Calu3 (cell line): Measurements from ENCODE around the gene NPTX2. TPM values are rescaled to one million over a fixed set of nuclear protein-coding genes. Genes with fewer than 3 reads are reported as not detected.

ENCODE experiments used
- BruUV-seq: library from RNA; stranded (reverse); fragments of 400-500 nt; replicated peaks from 2 replicates; lab custom pipeline; 2021; lab: Mats Ljungman, UMichigan
- CTCF ChIA-PET: fragments of 300-600 bp; sonication (Branson Sonifier 250); formaldehyde crosslinking; loops from one replicate; lab custom pipeline; 2022; ENCODE audit warnings: antibody characterized with exemption; lab: Charles Lee
- DNase-seq: peaks from one replicate; pipeline ENCODE4 v3.0.0; 2022
- H3K27ac Mint-ChIP-seq: one replicate; pipeline ENCODE4 v1.8.0; 2022; ENCODE audit warnings: mixed read lengths; ENCODE audit not compliant: unreplicated experiment
- H3K27me3 Mint-ChIP-seq: one replicate; pipeline ENCODE4 v1.8.0; 2022; ENCODE audit warnings: mixed read lengths; ENCODE audit not compliant: unreplicated experiment
- H3K36me3 Mint-ChIP-seq: one replicate; pipeline ENCODE4 v1.8.0; 2022; ENCODE audit warnings: mild to moderate bottlenecking, moderate library complexity, mixed read lengths; ENCODE audit not compliant: insufficient read depth, unreplicated experiment
- H3K4me1 Mint-ChIP-seq: one replicate; pipeline ENCODE4 v1.8.0; 2022; ENCODE audit warnings: mild to moderate bottlenecking, low read depth, mixed read lengths; ENCODE audit not compliant: unreplicated experiment
- H3K4me3 Mint-ChIP-seq: one replicate; pipeline ENCODE4 v1.8.0; 2022; ENCODE audit warnings: mild to moderate bottlenecking, low read depth, moderate library complexity, mixed read lengths; ENCODE audit not compliant: unreplicated experiment
- H3K9me3 Mint-ChIP-seq: one replicate; pipeline ENCODE4 v1.8.0; 2022; ENCODE audit warnings: low read depth, mixed read lengths; ENCODE audit not compliant: unreplicated experiment
- CTCF ChIP-seq: fragments of 200-600 bp; IDR thresholded peaks from one replicate; pipeline ENCODE4 v1.8.0; 2022; ENCODE audit warnings: antibody characterized with exemption; ENCODE audit not compliant: unreplicated experiment
- intact Hi-C: fragments of 100-400 bp; cut with micrococcal nuclease; formaldehyde crosslinking; loops from one replicate; pipeline ENCODE4 v1.10.0; 2022; ENCODE audit not compliant: unreplicated experiment
- total RNA-seq: library from RNA; stranded (reverse); gene quantifications from 2 replicates; pipeline ENCODE4 v1.2.3, GENCODE V29; 2022

Gene NPTX2
- total RNA-seq, 1 experiment from 2014 or later: not detected

DNA sequence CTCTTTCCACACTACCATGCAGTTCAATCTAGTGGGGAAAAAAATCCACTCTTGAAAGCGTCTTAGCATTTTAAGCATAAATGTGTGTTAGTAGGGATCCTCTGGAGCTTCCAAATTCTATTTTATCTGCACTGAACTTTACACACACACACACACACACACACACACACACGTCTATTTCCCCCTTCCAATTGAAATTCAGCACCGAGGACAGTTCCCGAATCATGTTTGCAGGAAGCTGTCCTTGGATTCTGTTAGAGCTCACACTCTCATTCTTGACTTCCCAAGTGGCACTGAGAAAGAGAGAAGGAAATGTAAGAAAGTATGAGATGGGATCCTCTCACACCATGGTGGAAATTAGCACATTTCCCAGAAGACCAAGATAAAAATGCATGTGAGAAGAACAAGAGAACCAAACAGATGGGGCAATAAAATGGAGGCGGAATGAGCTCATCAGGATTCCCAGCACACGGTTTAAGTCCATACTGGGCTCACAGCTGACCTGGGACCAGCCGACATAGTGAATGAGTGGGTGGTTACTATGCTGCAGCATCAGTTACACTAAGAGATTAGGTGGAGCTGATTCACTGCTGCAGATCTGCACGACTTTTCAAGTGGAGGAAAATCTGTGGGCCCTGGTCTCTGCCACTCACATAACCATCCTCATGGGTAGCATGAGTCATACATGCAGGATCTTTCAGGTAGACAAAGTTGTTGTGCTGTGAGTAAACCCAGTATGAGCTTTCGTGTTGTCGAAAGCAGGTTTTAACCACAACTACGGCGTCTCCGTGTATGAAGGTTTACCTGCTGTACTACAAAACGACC is 3.3 kb upstream of the NPTX2 start:
- CTCF ChIA-PET: interaction anchor here (0.5 to 0.7 kb wide), 2 partner anchors 23 to 1845 kb away, joined by 3 to 6 read pairs; no protein-coding TSS in a partner anchor
- Mint-ChIP-seq H3K4me1 (no peaks in the 10 kb centered on the region), H3K36me3 (no peaks in the 10 kb centered on the region), H3K27ac (no peak overlapping the region), H3K4me3 (no peak overlapping the region), H3K27me3 (peaks cover 69% of the 10 kb centered on the region), H3K9me3 (no peaks in the 10 kb centered on the region)
- TF ChIP-seq CTCF: no peak
- intact Hi-C loops: no loop called here
- DNase-seq: peak; percentile 5
- BruUV-seq: no TSS peak

GRCh38 chr7:98616381-98617050 is 569 bp upstream of the NPTX2 start:
- TF ChIP-seq CTCF: no peak
- Mint-ChIP-seq H3K27me3 (peaks cover 69% of the 10 kb centered on the region), H3K4me1 (no peaks in the 10 kb centered on the region), H3K36me3 (no peaks in the 10 kb centered on the region), H3K9me3 (no peaks in the 10 kb centered on the region), H3K27ac (no peak overlapping the region), H3K4me3 (no peak overlapping the region)
- intact Hi-C loops: no loop called here
- DNase-seq: no peak
- BruUV-seq: no TSS peak
- CTCF ChIA-PET: no interaction called here

GRCh38 chr7:98617960-98618418 is 904 bp downstream of the NPTX2 start:
- no TSS peak for BruUV-seq
- Mint-ChIP-seq H3K4me1 (no peaks in the 10 kb centered on the region), H3K27me3 (peaks cover 78% of the 10 kb centered on the region), H3K36me3 (no peaks in the 10 kb centered on the region), H3K9me3 (no peaks in the 10 kb centered on the region), H3K27ac (no peak overlapping the region), H3K4me3 (no peak overlapping the region)
- TF ChIP-seq CTCF: no peak
- intact Hi-C loops: no loop called here
- DNase-seq: no peak
- CTCF ChIA-PET: no interaction called here

DNA sequence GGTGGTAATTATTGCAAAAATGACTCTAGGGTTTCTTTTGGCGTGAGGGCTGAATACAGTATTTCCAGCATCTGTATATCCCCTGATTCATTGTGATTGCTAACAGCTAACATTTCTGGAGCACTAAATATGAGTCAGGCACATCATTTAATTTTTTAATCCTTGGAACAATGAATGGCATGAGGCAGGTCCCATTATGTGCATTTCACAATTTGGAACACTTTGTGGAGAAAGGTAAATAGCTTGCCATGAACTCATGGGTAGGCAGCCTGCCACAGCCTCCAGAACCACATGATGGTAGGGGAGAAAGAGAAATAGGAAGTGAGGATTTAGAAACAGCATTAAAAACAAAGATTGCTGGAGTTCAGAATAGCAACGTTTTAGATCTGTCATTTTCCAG is 1.7 kb downstream of the NPTX2 start:
- CTCF ChIA-PET: no interaction called here
- Mint-ChIP-seq H3K9me3 (no peaks in the 10 kb centered on the region), H3K27ac (no peak overlapping the region), H3K36me3 (no peaks in the 10 kb centered on the region), H3K4me1 (no peaks in the 10 kb centered on the region), H3K27me3 (peaks cover 77% of the 10 kb centered on the region), H3K4me3 (no peak overlapping the region)
- intact Hi-C loops: no loop called here
- TF ChIP-seq CTCF: no peak
- no peak for DNase-seq
- BruUV-seq: no TSS peak
